CD8-positive, alpha-beta memory T cell (primary cell): Measurements from ENCODE around the gene C14orf93. TPM values are rescaled to one million over a fixed set of nuclear protein-coding genes. Genes with fewer than 3 reads are reported as not detected.

Experiments used
- CTCF ChIA-PET: fragments of 350-600 bp; sonication (Branson Sonifier 250); formaldehyde crosslinking; loops from one replicate; lab custom pipeline; 2021; ENCODE audit warnings: antibody characterized with exemption; lab: Charles Lee
- POLR2A ChIA-PET: fragments of 350-600 bp; sonication (Branson Sonifier 250); formaldehyde crosslinking; loops from one replicate; lab custom pipeline; 2021; ENCODE audit warnings: antibody characterized with exemption; lab: Charles Lee
- DNase-seq, 5 donors: peaks; one replicate each; pipeline versions ENCODE4 v3.0.0 to v3.0.0-alpha.2; 2020 to 2022; ENCODE audit warnings: mixed read lengths in 1 of 5
- H3K27ac ChIP-seq: one replicate; pipeline ENCODE4 v1.7.0; 2013; ENCODE audit warnings: low read depth, mild to moderate bottlenecking, low read length, moderate library complexity
- H3K27me3 ChIP-seq: 2 replicates; pipeline ENCODE4 v1.7.0; 2013; ENCODE audit warnings: low read length, mild to moderate bottlenecking; ENCODE audit not compliant: insufficient read depth, poor library complexity, severe bottlenecking
- H3K36me3 ChIP-seq: 2 replicates; pipeline ENCODE4 v1.7.0; 2013; ENCODE audit warnings: mild to moderate bottlenecking, low read length, moderate library complexity; ENCODE audit not compliant: insufficient read depth
- H3K4me1 ChIP-seq: 2 replicates; pipeline ENCODE4 v1.7.0; 2013; ENCODE audit warnings: mild to moderate bottlenecking, low read length, moderate library complexity; ENCODE audit not compliant: insufficient read depth
- H3K4me3 ChIP-seq: 2 replicates; pipeline ENCODE4 v1.7.0; 2013; ENCODE audit warnings: mild to moderate bottlenecking, low read length
- H3K9me3 ChIP-seq: 2 replicates; pipeline ENCODE4 v1.7.0; 2013; ENCODE audit warnings: mild to moderate bottlenecking, low read length
- H3K27ac Mint-ChIP-seq, 8 donors: one replicate each; pipeline ENCODE4 v1.8.0; 2020 to 2021; ENCODE audit warnings: mixed read lengths in 8 of 8, mild to moderate bottlenecking in 6 of 8, inconsistent platforms in 3 of 8, moderate library complexity in 3 of 8
- H3K27me3 Mint-ChIP-seq, 2 donors: one replicate each; pipeline ENCODE4 v1.8.0; 2020 to 2021; ENCODE audit warnings: mixed read lengths in 2 of 2, mild to moderate bottlenecking in 1 of 2, moderate library complexity in 1 of 2
- H3K36me3 Mint-ChIP-seq, 3 donors: one replicate each; pipeline ENCODE4 v1.8.0; 2020 to 2021; ENCODE audit warnings: mixed read lengths in 3 of 3, inconsistent platforms in 1 of 3, mild to moderate bottlenecking in 1 of 3
- H3K4me1 Mint-ChIP-seq, 3 donors: one replicate each; pipeline ENCODE4 v1.8.0; 2020 to 2021; ENCODE audit warnings: mixed read lengths in 3 of 3, inconsistent platforms in 1 of 3, mild to moderate bottlenecking in 1 of 3
- H3K4me3 Mint-ChIP-seq, 7 donors: one replicate each; pipeline ENCODE4 v1.8.0; 2020 to 2021; ENCODE audit warnings: mixed read lengths in 7 of 7, mild to moderate bottlenecking in 6 of 7, moderate library complexity in 4 of 7, inconsistent platforms in 2 of 7
- H3K9me3 Mint-ChIP-seq, 5 donors: one replicate each; pipeline ENCODE4 v1.8.0; 2020 to 2022; ENCODE audit warnings: mixed read lengths in 5 of 5, mild to moderate bottlenecking in 3 of 5, moderate library complexity in 2 of 5, inconsistent platforms in 1 of 5
- polyA plus RNA-seq: library from polyadenylated mRNA; unstranded; fragments of 300-500 nt; fragmentation: Illumina TruSeq; gene quantifications from one replicate; pipeline ENCODE4 v1.2.3, GENCODE V29; 2021
- total RNA-seq, 2 experiments: library from RNA; stranded (reverse); gene quantifications; one replicate each; pipeline ENCODE4 v1.2.3, GENCODE V29; 2021

C14orf93 gene
- total and polyA plus RNA-seq, 3 experiments from 2014 or later, result 5.8 to 8.3 (median 7.5) TPM

GRCh38 chr14:23013054-23013748, 3.3 kb upstream of the C14orf93 start:
- CTCF ChIA-PET, result interaction anchor here (0.8 to 5.8 kb wide), 4 partner anchors 15 to 43 kb away, joined by 3 to 32 read pairs (median 4); partner anchors contain the start of gene AJUBA
- DNase-seq, result no peak
- Histone ChIP-seq H3K4me3 (no peak overlapping the region), H3K4me1 (peaks cover 19% of the 10 kb centered on the region), H3K27ac (no peak overlapping the region), H3K36me3 (no peaks in the 10 kb centered on the region), H3K27me3 (no peaks in the 10 kb centered on the region), H3K9me3 (no peaks in the 10 kb centered on the region)
- peak overlapping the region in 2 of 7 donors; percentile 54 to 80 for H3K4me3 Mint-ChIP-seq
- H3K27me3 Mint-ChIP-seq, result no peaks in the 10 kb centered on the region
- H3K36me3 Mint-ChIP-seq, result peaks cover 0 to 5% (median 0%) of the 10 kb centered on the region in 3 donors
- peak overlapping the region in 2 of 8 donors; percentile 11 to 53 for H3K27ac Mint-ChIP-seq
- H3K4me1 Mint-ChIP-seq, result peaks cover 18 to 28% (median 26%) of the 10 kb centered on the region in 3 donors
- POLR2A ChIA-PET, result interaction anchor here (0.5 to 0.6 kb wide), 2 partner anchors 21 to 389 kb away, joined by 3 to 5 read pairs; no protein-coding TSS in a partner anchor
- no peaks in the 10 kb centered on the region for H3K9me3 Mint-ChIP-seq

- H3K4me3 ChIP-seq, result peak overlapping the region; percentile 85
- H3K27ac Mint-ChIP-seq, result peak overlapping the region; percentile 86 to 95 (median 92)
- ChIA-PET POLR2A (no interaction called here), CTCF (interaction anchor here (1.2 to 4.1 kb wide), 3 partner anchors 16 to 48 kb away, joined by 4 to 53 read pairs (median 51); partner anchors contain the start of gene CDH24)
- H3K27me3 Mint-ChIP-seq, result no peaks in the 10 kb centered on the region
- peak overlapping the region; percentile 86 for H3K27ac ChIP-seq
- H3K27me3 ChIP-seq, result no peaks in the 10 kb centered on the region
- H3K36me3 ChIP-seq, result no peaks in the 10 kb centered on the region
- peak overlapping the region; percentile 90 to 99 (median 92) for H3K4me3 Mint-ChIP-seq
- no peak for DNase-seq
- no peaks in the 10 kb centered on the region for H3K9me3 Mint-ChIP-seq
- no peaks in the 10 kb centered on the region for H3K9me3 ChIP-seq
- H3K4me1 Mint-ChIP-seq, result peaks cover 40 to 56% (median 55%) of the 10 kb centered on the region in 3 donors
- H3K4me1 ChIP-seq, result peaks cover 36% of the 10 kb centered on the region
- peaks cover 0 to 11% (median 0%) of the 10 kb centered on the region in 3 donors for H3K36me3 Mint-ChIP-seq
Observed at GRCh38 chr14:23009483-23009938, 432 bp downstream of the C14orf93 start.

- H3K27ac Mint-ChIP-seq, result peak overlapping the region in 5 of 8 donors; percentile 35 to 93 (median 58)
- H3K9me3 ChIP-seq, result no peaks in the 10 kb centered on the region
- no peaks in the 10 kb centered on the region for H3K27me3 Mint-ChIP-seq
- H3K4me3 ChIP-seq, result peak overlapping the region; percentile 85
- CTCF ChIA-PET, result interaction anchor here (1.0 to 4.1 kb wide), 4 partner anchors 15 to 60 kb away, joined by 3 to 53 read pairs (median 28); partner anchors contain the start of gene CDH24
- no peaks in the 10 kb centered on the region for H3K9me3 Mint-ChIP-seq
- H3K4me1 Mint-ChIP-seq, result peaks cover 40 to 56% (median 55%) of the 10 kb centered on the region in 3 donors
- no peak for DNase-seq
- no peaks in the 10 kb centered on the region for H3K36me3 ChIP-seq
- POLR2A ChIA-PET, result interaction anchor here (0.8 kb wide), 1 partner anchor 75 kb away, joined by 6 read pairs; no protein-coding TSS in a partner anchor
- peak overlapping the region; percentile 86 for H3K27ac ChIP-seq
- H3K4me3 Mint-ChIP-seq, result peak overlapping the region; percentile 49 to 99 (median 92)
- no peaks in the 10 kb centered on the region for H3K27me3 ChIP-seq
- H3K4me1 ChIP-seq, result peaks cover 36% of the 10 kb centered on the region
- H3K36me3 Mint-ChIP-seq, result peaks cover 0 to 11% (median 0%) of the 10 kb centered on the region in 3 donors
Observed at GRCh38 chr14:23008831-23009230, 1.1 kb downstream of the C14orf93 start.

GRCh38 chr14:23006544-23007419, 3.2 kb downstream of the C14orf93 start:
- Mint-ChIP-seq H3K36me3 (peaks cover 0 to 11% (median 1%) of the 10 kb centered on the region in 3 donors), H3K4me1 (peaks cover 40 to 56% (median 55%) of the 10 kb centered on the region in 3 donors), H3K4me3 (peak overlapping the region; percentile 90 to 98 (median 97)), H3K9me3 (no peaks in the 10 kb centered on the region), H3K27ac (peak overlapping the region; percentile 84 to 99 (median 98)), H3K27me3 (no peaks in the 10 kb centered on the region)
- CTCF ChIA-PET, result interaction anchor here (0.7 to 4.1 kb wide), 23 partner anchors 9 to 114 kb away, joined by 3 to 53 read pairs (median 4); partner anchors contain the start of genes AJUBA, CDH24 and PRMT5
- peak; percentile 95 to 99 (median 98) for DNase-seq
- H3K4me1 ChIP-seq, result peaks cover 36% of the 10 kb centered on the region
- H3K36me3 ChIP-seq, result no peaks in the 10 kb centered on the region
- no peaks in the 10 kb centered on the region for H3K27me3 ChIP-seq
- peak overlapping the region; percentile 88 for H3K27ac ChIP-seq
- peak overlapping the region; percentile 68 for H3K4me3 ChIP-seq
- POLR2A ChIA-PET, result interaction anchor here (0.6 to 2.3 kb wide), 18 partner anchors 12 to 444 kb away, joined by 3 to 18 read pairs (median 4); partner anchors contain the start of genes ACIN1, AJUBA, C14orf119 and CDH24
- no peaks in the 10 kb centered on the region for H3K9me3 ChIP-seq

- H3K36me3 ChIP-seq, result no peaks in the 10 kb centered on the region
- peak overlapping the region; percentile 90 to 98 (median 97) for H3K4me3 Mint-ChIP-seq
- H3K27me3 Mint-ChIP-seq, result no peaks in the 10 kb centered on the region
- no peaks in the 10 kb centered on the region for H3K9me3 Mint-ChIP-seq
- H3K27ac Mint-ChIP-seq, result peak overlapping the region; percentile 84 to 99 (median 98)
- H3K27me3 ChIP-seq, result no peaks in the 10 kb centered on the region
- DNase-seq, result no peak
- peak overlapping the region; percentile 88 for H3K27ac ChIP-seq
- H3K36me3 Mint-ChIP-seq, result peaks cover 0 to 11% (median 1%) of the 10 kb centered on the region in 3 donors
- H3K4me1 ChIP-seq, result peaks cover 36% of the 10 kb centered on the region
- no peaks in the 10 kb centered on the region for H3K9me3 ChIP-seq
- peaks cover 38 to 52% (median 52%) of the 10 kb centered on the region in 3 donors for H3K4me1 Mint-ChIP-seq
- H3K4me3 ChIP-seq, result peak overlapping the region; percentile 68
- ChIA-PET CTCF (interaction anchor here (1.0 to 4.1 kb wide), 17 partner anchors 8 to 114 kb away, joined by 3 to 53 read pairs (median 5); partner anchors contain the start of genes AJUBA and CDH24), POLR2A (interaction anchor here (0.6 to 2.3 kb wide), 8 partner anchors 11 to 396 kb away, joined by 4 to 18 read pairs (median 5); partner anchors contain the start of genes ACIN1, C14orf119, CDH24 and OXA1L)
Observed at GRCh38 chr14:23006188-23006534, 3.8 kb downstream of the C14orf93 start.

- POLR2A ChIA-PET, result interaction anchor here (1.3 to 2.3 kb wide), 3 partner anchors 19 to 239 kb away, joined by 4 to 10 read pairs (median 7); partner anchors contain the start of genes OXA1L and PSMB5
Observed at GRCh38 chr14:23005451-23006187, 4.3 kb downstream of the C14orf93 start.

More at GRCh38 chr14:23005451-23006187, 4.3 kb downstream of the C14orf93 start:
- Mint-ChIP-seq H3K9me3 (no peaks in the 10 kb centered on the region), H3K4me3 (peak overlapping the region; percentile 90 to 98 (median 97)), H3K4me1 (peaks cover 38 to 51% (median 51%) of the 10 kb centered on the region in 3 donors), H3K27ac (peak overlapping the region in 5 of 8 donors; percentile 59 to 98 (median 84)), H3K36me3 (peaks cover 0 to 11% (median 1%) of the 10 kb centered on the region in 3 donors), H3K27me3 (no peaks in the 10 kb centered on the region)
- H3K36me3 ChIP-seq, result no peaks in the 10 kb centered on the region
- no peaks in the 10 kb centered on the region for H3K9me3 ChIP-seq
- CTCF ChIA-PET, result interaction anchor here (1.0 to 4.1 kb wide), 10 partner anchors 11 to 75 kb away, joined by 3 to 53 read pairs (median 13); partner anchors contain the start of genes AJUBA and CDH24
- peak overlapping the region; percentile 88 for H3K27ac ChIP-seq
- no peak for DNase-seq
- no peaks in the 10 kb centered on the region for H3K27me3 ChIP-seq
- peak overlapping the region; percentile 68 for H3K4me3 ChIP-seq
- H3K4me1 ChIP-seq, result peaks cover 36% of the 10 kb centered on the region
